Measurements from ENCODE around the gene RAB6B.

DNA sequence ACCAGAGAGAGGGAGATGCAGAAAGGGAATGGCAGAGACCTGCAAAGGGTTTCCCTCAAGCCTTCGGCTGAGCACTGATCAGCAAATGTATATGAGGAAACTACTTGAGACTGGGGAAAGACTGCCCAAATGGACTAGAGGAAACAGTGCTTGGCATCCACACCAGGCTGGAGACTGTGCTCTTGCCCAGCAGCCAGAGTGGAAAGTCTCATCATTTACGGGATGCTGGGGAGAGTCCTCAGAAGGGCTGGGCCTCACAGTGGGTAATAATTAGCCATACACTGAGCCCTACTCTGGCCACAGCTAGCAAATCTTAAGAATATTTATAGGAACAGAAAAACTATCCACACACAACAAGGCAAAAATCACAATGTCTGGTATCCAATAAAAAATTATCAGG, 18.5 kb downstream of the RAB6B start:
- TF ChIP-seq, protein P1, sequence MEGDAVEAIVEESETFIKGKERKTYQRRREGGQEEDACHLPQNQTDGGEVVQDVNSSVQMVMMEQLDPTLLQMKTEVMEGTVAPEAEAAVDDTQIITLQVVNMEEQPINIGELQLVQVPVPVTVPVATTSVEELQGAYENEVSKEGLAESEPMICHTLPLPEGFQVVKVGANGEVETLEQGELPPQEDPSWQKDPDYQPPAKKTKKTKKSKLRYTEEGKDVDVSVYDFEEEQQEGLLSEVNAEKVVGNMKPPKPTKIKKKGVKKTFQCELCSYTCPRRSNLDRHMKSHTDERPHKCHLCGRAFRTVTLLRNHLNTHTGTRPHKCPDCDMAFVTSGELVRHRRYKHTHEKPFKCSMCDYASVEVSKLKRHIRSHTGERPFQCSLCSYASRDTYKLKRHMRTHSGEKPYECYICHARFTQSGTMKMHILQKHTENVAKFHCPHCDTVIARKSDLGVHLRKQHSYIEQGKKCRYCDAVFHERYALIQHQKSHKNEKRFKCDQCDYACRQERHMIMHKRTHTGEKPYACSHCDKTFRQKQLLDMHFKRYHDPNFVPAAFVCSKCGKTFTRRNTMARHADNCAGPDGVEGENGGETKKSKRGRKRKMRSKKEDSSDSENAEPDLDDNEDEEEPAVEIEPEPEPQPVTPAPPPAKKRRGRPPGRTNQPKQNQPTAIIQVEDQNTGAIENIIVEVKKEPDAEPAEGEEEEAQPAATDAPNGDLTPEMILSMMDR (IDR thresholded peaks at IDR 0.05): no peak
- no peak for TF ChIP-seq POLR2A (IDR thresholded peaks at IDR 0.05)

Data from right lobe of liver (tissue), 4 donors.